GM21423 (cell line): Measurements from ENCODE around the gene SPINK8.
"Not testable (repeated sequence)": the region's sequence is repeated elsewhere in the genome, so short reads cannot be mapped to it uniquely, and the experiment has no call there.

Experiments used
- ATAC-seq: cut with Tn5 transposase; IDR thresholded peaks from one replicate; pipeline ENCODE4 v1.9.1; 2021; ENCODE audit warnings: mild to moderate bottlenecking, moderate library complexity; ENCODE audit not compliant: unreplicated experiment

The SPINK8 gene

GRCh38 chr3:48280881-48281280 lies 52.6 kb downstream of the SPINK8 start:
- ATAC-seq = no peak

DNA sequence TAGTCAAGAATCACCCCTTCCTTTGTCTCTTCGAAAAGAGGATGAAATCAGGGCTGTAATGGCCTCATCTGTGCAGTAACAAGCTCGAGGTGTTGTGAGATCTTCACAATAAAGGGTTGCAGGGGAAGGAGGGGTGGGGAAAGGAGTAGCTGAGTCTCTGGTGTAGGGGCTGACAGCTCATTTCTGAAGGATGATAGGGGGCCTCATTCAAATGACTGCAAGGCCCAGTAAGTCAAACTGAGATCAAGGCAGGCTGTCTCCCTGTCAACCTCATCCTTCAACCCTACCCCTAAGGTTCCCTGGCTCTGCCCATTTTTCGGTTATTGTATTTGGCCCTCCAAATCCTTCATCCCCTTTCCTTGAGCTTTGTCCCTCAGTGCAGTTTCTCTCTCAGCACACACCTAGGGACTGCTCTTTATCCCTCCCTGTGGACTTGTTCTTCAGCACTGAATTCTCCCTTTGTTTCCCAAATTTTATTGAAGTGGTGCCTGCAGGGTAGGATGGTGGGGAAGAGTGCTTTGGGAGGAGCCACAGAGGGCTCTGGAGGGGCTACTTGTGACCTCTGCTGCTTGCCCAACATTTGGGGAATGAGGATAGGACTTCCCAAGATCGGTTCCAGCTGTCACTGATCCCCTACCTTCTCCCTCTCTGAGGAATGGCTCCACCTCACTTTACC lies 54.4 kb downstream of the SPINK8 start:
- ATAC-seq = no peak

DNA sequence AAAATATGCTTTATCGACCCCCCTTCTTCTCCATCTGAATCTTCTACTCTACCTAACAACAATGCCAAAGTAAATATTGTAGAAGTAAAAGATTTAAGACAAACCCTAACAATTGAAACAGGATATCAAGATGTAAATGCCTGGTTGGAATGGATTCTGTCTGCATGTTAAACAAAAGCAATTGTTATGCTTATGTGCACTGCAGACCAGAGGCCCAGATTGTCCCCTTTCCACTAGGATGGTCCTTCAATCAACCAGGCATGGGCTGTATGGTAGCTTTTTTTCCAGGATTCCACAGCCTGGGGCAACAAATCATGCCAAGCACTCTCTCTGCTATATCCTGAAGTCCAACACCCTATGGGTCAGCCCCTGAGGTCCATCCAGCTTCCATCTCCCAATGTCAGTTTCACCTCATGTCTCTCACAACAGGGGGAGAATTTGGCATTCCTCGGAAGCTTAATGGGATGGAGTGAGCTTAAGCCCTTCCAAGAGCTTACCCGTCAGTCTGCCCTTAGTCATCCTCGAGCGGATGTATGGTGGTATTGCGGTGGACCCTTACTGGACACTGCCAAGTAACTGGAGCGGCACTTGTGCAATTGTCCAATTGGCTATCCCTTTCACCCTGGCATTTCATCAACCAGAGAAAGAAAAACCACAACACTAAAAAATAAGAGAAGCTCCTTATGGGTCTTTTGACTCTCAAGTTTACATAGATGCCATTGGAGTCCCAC lies 56.4 kb downstream of the SPINK8 start:
- ATAC-seq = no peak

DNA sequence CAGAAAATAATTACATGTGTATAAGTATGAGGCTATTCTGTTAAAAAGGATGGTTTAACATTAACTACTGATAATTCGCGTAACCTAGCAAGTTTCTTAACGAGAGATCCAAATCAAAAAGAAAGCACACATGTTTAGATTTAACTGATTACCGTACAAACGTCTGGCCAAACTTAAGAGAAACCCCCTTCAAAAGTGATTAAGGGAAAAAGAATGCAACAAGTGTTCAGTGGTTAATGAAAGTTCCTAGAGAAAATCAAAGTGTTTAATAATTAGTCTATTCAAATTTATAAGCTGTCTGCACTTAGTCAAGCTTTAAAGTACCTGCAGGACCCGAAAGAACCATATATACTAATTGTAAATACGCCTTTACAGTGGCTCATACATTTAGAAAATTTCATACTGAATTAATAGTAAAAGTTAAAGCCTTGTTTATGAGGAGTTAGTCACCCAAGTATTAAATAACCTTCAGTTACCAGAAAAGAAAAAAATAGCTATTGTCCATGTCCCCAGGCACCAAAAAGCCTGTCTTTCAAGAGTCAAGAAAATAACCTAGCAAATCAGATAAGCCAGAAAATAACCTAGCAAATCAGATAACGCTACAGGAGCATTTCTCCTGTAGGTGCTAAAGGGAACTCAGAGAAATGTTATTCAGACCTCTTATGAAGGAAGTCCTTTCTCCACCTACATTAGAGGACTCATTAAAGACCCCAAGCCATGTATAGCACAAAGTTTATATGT lies 58.0 kb downstream of the SPINK8 start:
- no peak for ATAC-seq

GRCh38 chr3:48274452-48274851 lies 59.0 kb downstream of the SPINK8 start:
- ATAC-seq = no peak

GRCh38 chr3:48273594-48274211 lies 59.8 kb downstream of the SPINK8 start:
- no peak for ATAC-seq

GRCh38 chr3:48271763-48272498 lies 61.5 kb downstream of the SPINK8 start:
- no peak for ATAC-seq

- ATAC-seq = not testable (repeated sequence)
These were observed 62.2 kb downstream of the SPINK8 start for GRCh38 chr3:48271223-48271622.

DNA sequence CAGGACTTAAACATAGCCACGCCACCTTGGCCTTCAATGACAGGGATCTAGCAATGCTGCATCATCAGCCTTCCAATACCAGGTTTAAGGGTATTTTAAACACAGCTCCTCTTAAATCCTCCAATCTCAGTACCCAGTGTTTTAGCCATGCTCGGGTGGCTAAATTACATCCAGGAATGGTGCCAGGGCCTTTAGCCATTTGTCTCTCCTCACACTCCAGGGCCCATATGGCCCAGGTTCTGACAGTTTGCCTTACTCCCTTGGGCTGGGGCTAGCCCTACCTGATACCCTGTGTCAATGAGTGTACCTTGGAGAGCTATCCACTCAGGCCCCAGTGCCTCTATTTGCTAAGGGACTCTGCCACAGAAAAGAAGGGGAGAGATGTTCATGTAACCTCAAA lies 63.2 kb downstream of the SPINK8 start:
- no peak for ATAC-seq

DNA sequence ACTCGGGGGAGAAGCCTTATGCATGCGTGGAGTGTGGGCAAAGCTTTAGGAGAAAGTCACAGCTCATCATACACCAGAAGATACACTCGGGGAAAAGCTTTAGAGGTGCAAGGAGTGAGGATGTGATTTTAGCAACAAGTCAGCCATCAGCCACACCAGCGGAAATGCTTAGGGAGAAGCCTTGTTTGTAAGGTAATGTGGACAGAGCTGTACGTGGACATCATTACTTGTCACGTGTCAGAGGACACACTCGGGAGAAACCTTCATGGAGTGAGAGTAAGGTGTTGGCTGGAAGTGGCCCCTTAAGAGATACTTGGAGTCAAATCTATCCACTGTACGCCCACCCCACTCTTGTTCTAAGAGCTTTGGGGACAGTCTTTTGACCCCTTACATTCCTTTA lies 63.9 kb downstream of the SPINK8 start:
- no peak for ATAC-seq

DNA sequence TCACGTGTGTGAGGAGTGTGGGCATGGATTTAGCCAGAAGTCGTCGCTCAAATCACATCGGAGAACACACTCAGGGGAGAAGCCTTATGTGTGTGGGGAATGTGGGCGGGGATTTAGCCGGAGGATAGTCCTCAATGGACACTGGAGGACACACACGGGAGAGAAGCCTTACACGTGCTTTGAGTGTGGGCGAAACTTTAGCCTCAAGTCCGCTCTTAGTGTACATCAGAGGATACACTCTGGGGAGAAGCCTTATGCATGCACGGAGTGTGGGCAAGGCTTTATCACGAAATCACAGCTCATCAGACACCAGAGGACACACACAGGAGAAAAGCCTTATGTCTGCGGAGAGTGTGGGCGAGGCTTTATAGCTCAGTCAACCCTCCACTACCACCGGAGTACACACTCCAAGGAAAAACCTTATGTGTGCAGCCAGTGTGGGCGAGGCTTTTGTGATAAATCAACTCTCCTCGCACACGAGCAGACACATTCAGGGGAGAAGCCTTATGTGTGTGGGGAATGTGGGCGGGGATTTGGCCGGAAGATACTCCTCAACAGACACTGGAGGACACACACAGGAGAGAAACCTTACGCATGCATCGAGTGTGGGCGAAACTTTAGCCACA lies 64.4 kb downstream of the SPINK8 start:
- ATAC-seq = no peak

GRCh38 chr3:48268381-48268935 lies 65.0 kb downstream of the SPINK8 start:
- ATAC-seq = no peak

DNA sequence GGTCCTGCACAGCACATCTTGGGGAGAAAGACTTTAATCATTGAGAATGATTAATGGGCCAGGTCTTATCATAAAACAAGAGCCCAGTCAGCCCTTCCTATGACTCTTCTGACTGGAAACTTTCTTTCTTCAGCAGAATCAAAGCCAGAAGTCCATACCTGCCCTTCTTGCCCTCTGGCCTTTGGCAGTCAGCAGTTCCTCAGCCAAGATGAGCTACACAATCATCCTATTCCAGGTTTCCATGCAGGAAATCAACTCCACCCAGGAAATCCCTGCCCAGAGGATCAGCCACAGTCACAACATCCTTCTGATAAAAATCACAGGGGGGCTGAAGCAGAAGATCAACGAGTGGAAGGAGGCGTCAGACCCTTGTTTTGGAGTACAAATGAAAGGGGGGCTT lies 65.7 kb downstream of the SPINK8 start:
- no peak for ATAC-seq

- ATAC-seq = no peak
These were observed 74.9 kb downstream of the SPINK8 start for GRCh38 chr3:48258530-48258929.
